ENCODE measurements around the gene IP6K3. TPM values are rescaled to one million over a fixed set of nuclear protein-coding genes. Genes with fewer than 3 reads are reported as not detected.

Gene IP6K3
- total RNA-seq, 6 experiments from 2014 or later = 0.25 to 0.83 (median 0.50) TPM; not detected in 2

- Mint-ChIP-seq H3K27me3 (ENCODE audit: insufficient read depth) (peaks cover 2% of the 10 kb centered on the region), H3K27ac (peak overlapping the region; percentile 96), H3K4me3 (peak overlapping the region; percentile 47; the same call in 1 of the 2 replicates), H3K36me3 (ENCODE audit: low read depth) (peaks cover 29% of the 10 kb centered on the region), H3K4me1 (ENCODE audit: low read depth) (peaks cover 68% of the 10 kb centered on the region), H3K9me3 (no peaks in the 10 kb centered on the region)
- TF ChIP-seq CTCF (IDR thresholded peaks at IDR 0.05) = no peak
- DNase-seq = peak; percentile 64
Observed at GRCh38 chr6:33692078-33692759, 54.5 kb downstream of the IP6K3 start.

DNA sequence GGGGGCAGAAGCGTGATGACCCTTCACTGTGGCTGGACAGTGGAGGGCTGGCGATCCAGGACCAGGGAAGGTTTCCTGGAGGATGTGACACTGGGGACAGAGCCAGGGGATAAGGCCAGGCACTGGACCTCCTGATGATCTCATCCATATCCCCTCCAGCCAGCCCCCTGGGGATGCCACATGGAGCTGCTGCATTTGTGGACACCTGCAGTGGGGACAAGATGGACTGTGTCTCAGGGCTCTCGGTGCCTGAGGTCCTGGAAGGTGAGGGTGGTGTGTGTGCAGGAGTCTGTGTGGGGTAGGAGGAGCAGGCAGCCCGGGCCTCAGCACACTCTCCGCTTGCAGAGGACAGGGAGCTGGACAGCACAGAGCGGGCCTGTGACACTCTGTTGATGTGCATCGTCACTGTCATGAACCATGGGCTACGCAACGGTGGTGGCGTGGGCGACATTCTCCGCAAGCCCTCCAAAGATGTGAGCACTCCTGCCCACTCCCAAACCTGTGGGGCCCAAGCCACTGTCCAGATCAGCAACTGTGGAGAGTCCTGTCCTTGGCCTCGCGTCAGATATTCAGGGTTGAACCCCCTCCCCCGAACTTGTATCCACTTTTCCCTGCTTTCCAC, 55.1 kb downstream of the IP6K3 start:
- Mint-ChIP-seq H3K27me3 (ENCODE audit: insufficient read depth) (peaks cover 2% of the 10 kb centered on the region), H3K36me3 (ENCODE audit: low read depth) (peaks cover 32% of the 10 kb centered on the region), H3K27ac (peak overlapping the region; percentile 96), H3K9me3 (no peaks in the 10 kb centered on the region), H3K4me3 (no peak overlapping the region), H3K4me1 (ENCODE audit: low read depth) (peaks cover 62% of the 10 kb centered on the region)
- no peak for TF ChIP-seq CTCF (IDR thresholded peaks at IDR 0.05)
- DNase-seq = no peak

DNA sequence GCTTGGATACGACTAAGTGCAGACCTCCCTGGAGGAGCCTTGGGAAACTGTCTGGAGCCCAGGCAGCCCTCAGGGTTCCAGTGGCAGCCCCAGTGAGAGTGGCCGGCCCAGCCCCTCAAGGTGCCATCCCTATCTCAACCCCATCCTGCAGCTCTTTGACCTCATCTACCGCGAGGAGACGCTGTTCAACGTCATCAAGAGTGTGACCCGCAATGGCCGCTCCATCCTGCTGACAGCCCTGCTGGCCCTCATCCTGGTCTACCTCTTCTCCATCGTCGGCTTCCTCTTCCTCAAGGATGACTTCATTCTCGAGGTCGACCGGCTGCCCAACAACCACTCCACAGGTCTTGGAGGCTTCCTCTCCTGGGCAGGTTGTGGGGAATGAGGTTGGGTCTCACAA, 55.9 kb downstream of the IP6K3 start:
- Mint-ChIP-seq H3K36me3 (ENCODE audit: low read depth) (peaks cover 29% of the 10 kb centered on the region), H3K27me3 (ENCODE audit: insufficient read depth) (peaks cover 2% of the 10 kb centered on the region), H3K27ac (peak overlapping the region; percentile 43; the same call in 1 of the 2 replicates), H3K4me1 (ENCODE audit: low read depth) (peaks cover 55% of the 10 kb centered on the region), H3K4me3 (no peak overlapping the region), H3K9me3 (no peaks in the 10 kb centered on the region)
- TF ChIP-seq CTCF (IDR thresholded peaks at IDR 0.05) = no peak
- DNase-seq = no peak

- Mint-ChIP-seq H3K4me3 (no peak overlapping the region), H3K4me1 (ENCODE audit: low read depth) (peaks cover 51% of the 10 kb centered on the region), H3K9me3 (no peaks in the 10 kb centered on the region), H3K27ac (peak overlapping the region; percentile 23; the same call in 1 of the 2 replicates), H3K36me3 (ENCODE audit: low read depth) (peaks cover 29% of the 10 kb centered on the region), H3K27me3 (ENCODE audit: insufficient read depth) (peaks cover 2% of the 10 kb centered on the region)
- TF ChIP-seq CTCF (IDR thresholded peaks at IDR 0.05) = no peak
- peak; percentile 11 for DNase-seq
Observed at GRCh38 chr6:33689879-33690278, 56.8 kb downstream of the IP6K3 start.

- Mint-ChIP-seq H3K27me3 (ENCODE audit: insufficient read depth) (peaks cover 2% of the 10 kb centered on the region), H3K4me1 (ENCODE audit: low read depth) (peaks cover 43% of the 10 kb centered on the region), H3K4me3 (no peak overlapping the region), H3K27ac (no peak overlapping the region), H3K36me3 (ENCODE audit: low read depth) (peaks cover 29% of the 10 kb centered on the region), H3K9me3 (no peaks in the 10 kb centered on the region)
- no peak for DNase-seq
- no peak for TF ChIP-seq CTCF (IDR thresholded peaks at IDR 0.05)
Observed at GRCh38 chr6:33689148-33689494, 57.6 kb downstream of the IP6K3 start.
